SK-N-SH treated with all-trans-retinoic acid at 6 μM for 48 hours (cell line): Measurements from ENCODE around the gene LCN2.

Experiments used
- ATAC-seq: fragments of 200-7000 bp; cut with Tn5 transposase; 3 replicates; pipeline ENCODE4 v1.9.1; 2020; ENCODE audit warnings: mild to moderate bottlenecking, moderate library complexity
- ARNTL ChIP-seq: fragments of 450-650 bp; formaldehyde crosslinking; IDR thresholded peaks from 2 replicates; pipeline ENCODE4 v1.5.0; 2020; ENCODE audit warnings: low read depth, mild to moderate bottlenecking, moderate library complexity, borderline replicate concordance
- BACH2 ChIP-seq: fragments of 250-450 bp; sonication (Bioruptor Pico); IDR thresholded peaks from 2 replicates; pipeline ENCODE4 v1.9.0; 2021; ENCODE audit warnings: mild to moderate bottlenecking, borderline replicate concordance
- GLIS3 ChIP-seq: fragments of 250-450 bp; sonication (Bioruptor Pico); IDR thresholded peaks from 2 replicates; pipeline ENCODE4 v1.5.0; 2020; ENCODE audit warnings: mild to moderate bottlenecking, moderate library complexity
- OSR1 ChIP-seq: fragments of 250-450 bp; sonication (Bioruptor Pico); IDR thresholded peaks from 2 replicates; pipeline ENCODE4 v1.8.0; 2022; ENCODE audit warnings: moderate library complexity, mild to moderate bottlenecking, inconsistent platforms
- PPARA ChIP-seq: fragments of 250-450 bp; sonication (Bioruptor Pico); IDR thresholded peaks from 2 replicates; pipeline ENCODE4 v1.5.0; 2020; ENCODE audit warnings: mild to moderate bottlenecking, borderline replicate concordance
- RARB ChIP-seq: fragments of 250-450 bp; sonication (Bioruptor Pico); IDR thresholded peaks from 2 replicates; pipeline ENCODE4 v1.8.0; 2021; ENCODE audit warnings: mild to moderate bottlenecking, moderate library complexity
- SNAI2 ChIP-seq: fragments of 250-450 bp; sonication (Bioruptor Pico); IDR thresholded peaks from 2 replicates; pipeline ENCODE4 v1.5.0; 2020; ENCODE audit warnings: mild to moderate bottlenecking, moderate library complexity
- TCF4 ChIP-seq: fragments of 250-450 bp; sonication (Bioruptor Pico); IDR thresholded peaks from 2 replicates; pipeline ENCODE4 v1.8.0; 2021; ENCODE audit warnings: mild to moderate bottlenecking, moderate library complexity, borderline replicate concordance
- TOX ChIP-seq: fragments of 250-450 bp; sonication (Bioruptor Pico); IDR thresholded peaks from 2 replicates; pipeline ENCODE4 v1.8.0; 2021; ENCODE audit warnings: mild to moderate bottlenecking, moderate library complexity, borderline replicate concordance
- ZC3H10 ChIP-seq: fragments of 250-450 bp; sonication (Bioruptor Pico); IDR thresholded peaks from 2 replicates; pipeline ENCODE4 v1.5.1; 2021; ENCODE audit warnings: mild to moderate bottlenecking, moderate library complexity
- ZFP3 ChIP-seq: fragments of 250-450 bp; sonication (Bioruptor Pico); IDR thresholded peaks from 2 replicates; pipeline ENCODE4 v1.5.0; 2020; ENCODE audit warnings: mild to moderate bottlenecking, moderate library complexity
- ZFP30 ChIP-seq: fragments of 450-650 bp; formaldehyde crosslinking; IDR thresholded peaks from 2 replicates; pipeline ENCODE4 v1.5.0; 2022; ENCODE audit warnings: mild to moderate bottlenecking, moderate library complexity
- ZNF565 ChIP-seq: fragments of 450-650 bp; formaldehyde crosslinking; conservative IDR thresholded peaks from 2 replicates; pipeline ENCODE4 v1.5.0; 2020; ENCODE audit warnings: low read depth, mild to moderate bottlenecking, moderate library complexity
- ZNF70 ChIP-seq: fragments of 450-650 bp; formaldehyde crosslinking; IDR thresholded peaks from 2 replicates; pipeline ENCODE4 v1.5.0; 2020; ENCODE audit warnings: mild to moderate bottlenecking, moderate library complexity
- ZNF8 ChIP-seq: fragments of 450-650 bp; formaldehyde crosslinking; IDR thresholded peaks from 2 replicates; pipeline ENCODE4 v1.5.0; 2020; ENCODE audit warnings: mild to moderate bottlenecking, moderate library complexity
- TF ChIP-seq, protein P1 (sequence below): fragments of 250-450 bp; sonication (Bioruptor Pico); IDR thresholded peaks from 2 replicates; pipeline ENCODE4 v1.5.0; 2020; ENCODE audit warnings: mild to moderate bottlenecking, moderate library complexity
- TF ChIP-seq, protein P2 (sequence below): fragments of 250-450 bp; sonication (Bioruptor Pico); IDR thresholded peaks from 2 replicates; pipeline ENCODE4 v1.5.1; 2020; ENCODE audit warnings: low read depth, mild to moderate bottlenecking, moderate library complexity
- TF ChIP-seq, protein P3 (sequence below): fragments of 250-450 bp; sonication (Bioruptor Pico); IDR thresholded peaks from 2 replicates; pipeline ENCODE4 v1.8.0; 2020; ENCODE audit warnings: mild to moderate bottlenecking, moderate library complexity, borderline replicate concordance
- TF ChIP-seq, protein P4 (sequence below): fragments of 250-450 bp; sonication (Bioruptor Pico); IDR thresholded peaks from 2 replicates; pipeline ENCODE4 v1.5.1; 2021; ENCODE audit warnings: mild to moderate bottlenecking, moderate library complexity

LCN2 gene

DNA sequence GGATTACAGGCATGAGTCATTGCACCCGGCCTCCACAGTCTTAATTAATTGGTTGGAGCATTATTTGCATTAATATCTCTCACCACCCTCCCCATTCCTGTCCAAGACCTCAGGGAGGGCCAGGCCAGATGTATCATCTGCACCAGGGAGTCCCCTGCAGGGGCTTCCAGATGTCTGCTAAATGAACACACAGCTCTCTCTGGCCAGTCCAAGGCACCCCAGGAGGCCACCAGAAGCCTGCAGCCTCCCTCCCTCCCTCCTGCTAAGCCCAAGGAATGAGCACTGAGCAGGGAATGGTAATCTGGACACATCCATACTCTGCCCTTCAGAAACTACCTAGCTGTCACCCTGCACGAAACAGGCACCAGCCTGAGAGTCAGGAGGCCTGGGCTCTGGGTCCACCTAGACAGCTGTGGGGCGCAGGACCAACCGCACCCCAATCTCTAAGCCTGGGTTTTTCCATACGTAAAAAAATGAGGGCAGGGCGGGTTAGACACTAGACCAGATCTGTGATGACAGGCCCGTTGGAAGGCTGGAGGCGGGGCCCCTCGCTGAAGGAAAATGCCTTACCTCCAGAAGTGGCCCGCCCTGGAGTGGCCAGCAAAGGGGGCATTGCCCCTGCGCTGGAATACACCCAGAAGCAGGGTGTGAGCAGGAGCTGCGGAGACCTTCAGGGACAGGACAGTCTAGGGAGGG, 33.8 kb downstream of the LCN2 start:
- TF ChIP-seq, protein P1, sequence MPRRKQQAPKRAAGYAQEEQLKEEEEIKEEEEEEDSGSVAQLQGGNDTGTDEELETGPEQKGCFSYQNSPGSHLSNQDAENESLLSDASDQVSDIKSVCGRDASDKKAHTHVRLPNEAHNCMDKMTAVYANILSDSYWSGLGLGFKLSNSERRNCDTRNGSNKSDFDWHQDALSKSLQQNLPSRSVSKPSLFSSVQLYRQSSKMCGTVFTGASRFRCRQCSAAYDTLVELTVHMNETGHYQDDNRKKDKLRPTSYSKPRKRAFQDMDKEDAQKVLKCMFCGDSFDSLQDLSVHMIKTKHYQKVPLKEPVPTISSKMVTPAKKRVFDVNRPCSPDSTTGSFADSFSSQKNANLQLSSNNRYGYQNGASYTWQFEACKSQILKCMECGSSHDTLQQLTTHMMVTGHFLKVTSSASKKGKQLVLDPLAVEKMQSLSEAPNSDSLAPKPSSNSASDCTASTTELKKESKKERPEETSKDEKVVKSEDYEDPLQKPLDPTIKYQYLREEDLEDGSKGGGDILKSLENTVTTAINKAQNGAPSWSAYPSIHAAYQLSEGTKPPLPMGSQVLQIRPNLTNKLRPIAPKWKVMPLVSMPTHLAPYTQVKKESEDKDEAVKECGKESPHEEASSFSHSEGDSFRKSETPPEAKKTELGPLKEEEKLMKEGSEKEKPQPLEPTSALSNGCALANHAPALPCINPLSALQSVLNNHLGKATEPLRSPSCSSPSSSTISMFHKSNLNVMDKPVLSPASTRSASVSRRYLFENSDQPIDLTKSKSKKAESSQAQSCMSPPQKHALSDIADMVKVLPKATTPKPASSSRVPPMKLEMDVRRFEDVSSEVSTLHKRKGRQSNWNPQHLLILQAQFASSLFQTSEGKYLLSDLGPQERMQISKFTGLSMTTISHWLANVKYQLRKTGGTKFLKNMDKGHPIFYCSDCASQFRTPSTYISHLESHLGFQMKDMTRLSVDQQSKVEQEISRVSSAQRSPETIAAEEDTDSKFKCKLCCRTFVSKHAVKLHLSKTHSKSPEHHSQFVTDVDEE (CRISPR knock-in tag), result no peak
- TF ChIP-seq ZFP3 (CRISPR knock-in tag), result no peak
- no peak for TF ChIP-seq ZNF70 (CRISPR knock-in tag)
- TF ChIP-seq PPARA (CRISPR knock-in tag), result no peak
- ATAC-seq, result no peak

DNA sequence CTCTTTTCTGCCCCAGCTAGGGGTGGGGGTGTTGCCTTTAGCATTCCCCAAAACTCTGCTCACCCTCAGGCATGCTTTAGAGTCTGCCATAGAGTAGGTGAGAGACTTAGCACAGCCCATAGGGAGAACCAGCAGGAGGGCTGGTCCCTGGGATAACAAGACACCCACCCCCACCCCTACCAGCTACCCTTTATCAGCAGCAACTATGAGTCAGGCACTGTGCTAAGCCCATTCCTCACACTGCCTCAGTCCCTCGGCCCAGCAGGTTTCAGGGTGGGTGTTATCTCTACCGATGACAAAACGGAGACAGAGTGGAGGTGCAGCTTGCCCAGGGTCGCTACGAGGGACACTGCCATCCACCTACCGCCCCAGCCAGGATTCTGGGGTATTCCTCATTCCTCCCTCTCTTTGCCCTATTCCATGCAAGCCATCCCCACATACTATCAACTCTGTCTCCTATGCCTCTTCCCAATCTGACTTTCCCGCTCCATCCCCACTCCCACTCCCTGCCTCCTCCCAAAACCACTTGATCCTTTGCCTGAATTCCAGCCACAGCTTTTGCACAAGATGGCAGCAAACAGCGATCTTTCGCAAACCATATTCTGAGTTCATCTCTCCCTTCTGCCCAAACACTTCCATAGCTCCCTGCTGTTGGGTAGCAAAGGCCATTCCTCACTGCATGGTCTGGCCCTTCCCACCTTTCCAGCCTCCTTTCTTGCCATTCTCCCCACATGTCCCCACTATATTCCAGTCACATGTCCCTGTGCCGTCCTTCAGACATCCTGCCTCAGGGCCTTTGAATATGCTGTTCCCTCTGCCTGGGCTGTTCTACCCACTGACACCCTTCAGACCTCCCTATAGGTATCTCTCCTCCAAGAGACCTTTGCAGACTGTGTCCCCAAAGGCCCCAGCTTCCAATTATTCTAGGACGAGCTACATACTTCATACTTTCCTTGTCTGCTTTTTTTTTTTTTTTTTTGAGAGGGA, 37.0 kb downstream of the LCN2 start:
- ATAC-seq, result no peak

More for the DNA sequence above, 37.0 kb downstream of the LCN2 start:
- TF ChIP-seq ZC3H10, result no peak
- TF ChIP-seq, protein P2, sequence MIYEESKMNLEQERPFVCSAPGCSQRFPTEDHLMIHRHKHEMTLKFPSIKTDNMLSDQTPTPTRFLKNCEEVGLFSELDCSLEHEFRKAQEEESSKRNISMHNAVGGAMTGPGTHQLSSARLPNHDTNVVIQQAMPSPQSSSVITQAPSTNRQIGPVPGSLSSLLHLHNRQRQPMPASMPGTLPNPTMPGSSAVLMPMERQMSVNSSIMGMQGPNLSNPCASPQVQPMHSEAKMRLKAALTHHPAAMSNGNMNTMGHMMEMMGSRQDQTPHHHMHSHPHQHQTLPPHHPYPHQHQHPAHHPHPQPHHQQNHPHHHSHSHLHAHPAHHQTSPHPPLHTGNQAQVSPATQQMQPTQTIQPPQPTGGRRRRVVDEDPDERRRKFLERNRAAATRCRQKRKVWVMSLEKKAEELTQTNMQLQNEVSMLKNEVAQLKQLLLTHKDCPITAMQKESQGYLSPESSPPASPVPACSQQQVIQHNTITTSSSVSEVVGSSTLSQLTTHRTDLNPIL (CRISPR knock-in tag), result no peak
- TF ChIP-seq TOX, result no peak
- TF ChIP-seq ZNF70 (CRISPR knock-in tag), result no peak
- no peak for TF ChIP-seq TCF4 (CRISPR knock-in tag)
- TF ChIP-seq ZFP30 (CRISPR knock-in tag), result no peak
- TF ChIP-seq SNAI2 (CRISPR knock-in tag), result no peak
- TF ChIP-seq, protein P1 (CRISPR knock-in tag), result no peak
- TF ChIP-seq ARNTL (CRISPR knock-in tag), result no peak
- no peak for TF ChIP-seq RARB
- TF ChIP-seq, protein P3, sequence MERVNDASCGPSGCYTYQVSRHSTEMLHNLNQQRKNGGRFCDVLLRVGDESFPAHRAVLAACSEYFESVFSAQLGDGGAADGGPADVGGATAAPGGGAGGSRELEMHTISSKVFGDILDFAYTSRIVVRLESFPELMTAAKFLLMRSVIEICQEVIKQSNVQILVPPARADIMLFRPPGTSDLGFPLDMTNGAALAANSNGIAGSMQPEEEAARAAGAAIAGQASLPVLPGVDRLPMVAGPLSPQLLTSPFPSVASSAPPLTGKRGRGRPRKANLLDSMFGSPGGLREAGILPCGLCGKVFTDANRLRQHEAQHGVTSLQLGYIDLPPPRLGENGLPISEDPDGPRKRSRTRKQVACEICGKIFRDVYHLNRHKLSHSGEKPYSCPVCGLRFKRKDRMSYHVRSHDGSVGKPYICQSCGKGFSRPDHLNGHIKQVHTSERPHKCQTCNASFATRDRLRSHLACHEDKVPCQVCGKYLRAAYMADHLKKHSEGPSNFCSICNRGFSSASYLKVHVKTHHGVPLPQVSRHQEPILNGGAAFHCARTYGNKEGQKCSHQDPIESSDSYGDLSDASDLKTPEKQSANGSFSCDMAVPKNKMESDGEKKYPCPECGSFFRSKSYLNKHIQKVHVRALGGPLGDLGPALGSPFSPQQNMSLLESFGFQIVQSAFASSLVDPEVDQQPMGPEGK (CRISPR knock-in tag), result no peak
- no peak for TF ChIP-seq ZNF8 (CRISPR knock-in tag)
- no peak for TF ChIP-seq OSR1 (CRISPR knock-in tag)
- TF ChIP-seq BACH2 (CRISPR knock-in tag), result no peak
- TF ChIP-seq, protein P4, sequence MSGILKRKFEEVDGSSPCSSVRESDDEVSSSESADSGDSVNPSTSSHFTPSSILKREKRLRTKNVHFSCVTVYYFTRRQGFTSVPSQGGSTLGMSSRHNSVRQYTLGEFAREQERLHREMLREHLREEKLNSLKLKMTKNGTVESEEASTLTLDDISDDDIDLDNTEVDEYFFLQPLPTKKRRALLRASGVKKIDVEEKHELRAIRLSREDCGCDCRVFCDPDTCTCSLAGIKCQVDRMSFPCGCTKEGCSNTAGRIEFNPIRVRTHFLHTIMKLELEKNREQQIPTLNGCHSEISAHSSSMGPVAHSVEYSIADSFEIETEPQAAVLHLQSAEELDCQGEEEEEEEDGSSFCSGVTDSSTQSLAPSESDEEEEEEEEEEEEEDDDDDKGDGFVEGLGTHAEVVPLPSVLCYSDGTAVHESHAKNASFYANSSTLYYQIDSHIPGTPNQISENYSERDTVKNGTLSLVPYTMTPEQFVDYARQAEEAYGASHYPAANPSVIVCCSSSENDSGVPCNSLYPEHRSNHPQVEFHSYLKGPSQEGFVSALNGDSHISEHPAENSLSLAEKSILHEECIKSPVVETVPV (CRISPR knock-in tag), result no peak
- TF ChIP-seq GLIS3 (CRISPR knock-in tag), result no peak
- TF ChIP-seq ZFP3 (CRISPR knock-in tag), result no peak
- no peak for TF ChIP-seq ZNF565 (CRISPR knock-in tag)
- TF ChIP-seq, all 23 proteins: peak for 0
